Neural progenitor cell (in vitro differentiated cells): ENCODE results near the gene ZC3H12D. TPM values are rescaled to one million over a fixed set of nuclear protein-coding genes. Genes with fewer than 3 reads are reported as not detected.
"Not testable (repeated sequence)": the region's sequence is repeated elsewhere in the genome, so short reads cannot be mapped to it uniquely, and the experiment has no call there.

ENCODE experiments used
- DNase-seq: peaks from one replicate; pipeline ENCODE4 v3.0.0-alpha.2; 2016; ENCODE audit warnings: low spot score
- H2AFZ ChIP-seq: fragments of 200-600 bp; sonication (generic); replicated peaks from 2 replicates; pipeline ENCODE4 v1.6.1; 2016; ENCODE audit warnings: antibody characterized with exemption
- H3F3A ChIP-seq: fragments of 200-600 bp; sonication (generic); 2 replicates; pipeline ENCODE4 v1.6.1; 2016; ENCODE audit warnings: antibody characterized with exemption, low read depth
- H3K27ac ChIP-seq: fragments of 200-600 bp; sonication (generic); 2 replicates; pipeline ENCODE4 v1.5.1; 2016; ENCODE audit warnings: mild to moderate bottlenecking
- H3K27me3 ChIP-seq: fragments of 200-600 bp; sonication (generic); 2 replicates; pipeline ENCODE4 v1.6.1; 2016; ENCODE audit warnings: mild to moderate bottlenecking, moderate library complexity
- H3K36me3 ChIP-seq: fragments of 200-600 bp; sonication (generic); 2 replicates; pipeline ENCODE4 v1.5.1; 2016
- H3K4me1 ChIP-seq: fragments of 200-600 bp; sonication (generic); 2 replicates; pipeline ENCODE4 v1.6.1; 2016; ENCODE audit warnings: mixed run types
- H3K4me2 ChIP-seq: fragments of 200-600 bp; sonication (generic); 2 replicates; pipeline ENCODE4 v1.6.1; 2016
- H3K4me3 ChIP-seq: fragments of 200-600 bp; sonication (generic); 2 replicates; pipeline ENCODE4 v1.5.1; 2016
- H3K79me2 ChIP-seq: fragments of 200-600 bp; sonication (generic); 2 replicates; pipeline ENCODE4 v1.6.1; 2016; ENCODE audit warnings: low read depth
- H3K9ac ChIP-seq: fragments of 200-600 bp; sonication (generic); 2 replicates; pipeline ENCODE4 v1.6.1; 2016
- H3K9me3 ChIP-seq: fragments of 200-600 bp; sonication (generic); 2 replicates; pipeline ENCODE4 v1.5.1; 2016; ENCODE audit warnings: low read depth
- H4K20me1 ChIP-seq: fragments of 200-600 bp; sonication (generic); 2 replicates; pipeline ENCODE4 v1.6.1; 2016; ENCODE audit warnings: low read depth
- H3K27ac Mint-ChIP-seq: 3 replicates; pipeline ENCODE4 v1.8.0; 2021; ENCODE audit warnings: mixed read lengths
- H3K27me3 Mint-ChIP-seq: 2 replicates; pipeline ENCODE4 v1.8.0; 2022; ENCODE audit warnings: low read depth, mild to moderate bottlenecking, inconsistent platforms, moderate library complexity, mixed read lengths; ENCODE audit not compliant: insufficient read depth
- H3K36me3 Mint-ChIP-seq: 3 replicates; pipeline ENCODE4 v1.8.0; 2021; ENCODE audit warnings: mixed read lengths
- H3K4me1 Mint-ChIP-seq: 3 replicates; pipeline ENCODE4 v1.8.0; 2021; ENCODE audit warnings: mixed read lengths
- H3K4me3 Mint-ChIP-seq: 3 replicates; pipeline ENCODE4 v1.8.0; 2021; ENCODE audit warnings: mild to moderate bottlenecking, moderate library complexity, mixed read lengths
- H3K9me3 Mint-ChIP-seq: 3 replicates; pipeline ENCODE4 v1.8.0; 2020; ENCODE audit warnings: mixed read lengths
- CTCF ChIP-seq: fragments of 200-600 bp; sonication (generic); IDR thresholded peaks from 2 replicates; pipeline ENCODE4 v1.5.1; 2017; ENCODE audit warnings: antibody characterized with exemption, mild to moderate bottlenecking
- EZH2 ChIP-seq: fragments of 200-600 bp; sonication (generic); IDR thresholded peaks from 2 replicates; pipeline ENCODE4 v1.6.1; 2017; ENCODE audit warnings: antibody characterized with exemption, mild to moderate bottlenecking, moderate library complexity
- EZH2phosphoT487 ChIP-seq: fragments of 200-600 bp; sonication (generic); IDR thresholded peaks from 2 replicates; pipeline ENCODE4 v1.6.1; 2017; ENCODE audit warnings: antibody characterized with exemption
- total RNA-seq: library from RNA; depleted of rRNA; stranded (reverse); fragments of >200 nt; gene quantifications from 2 replicates; pipeline ENCODE4 v1.2.3, GENCODE V29; 2015; ENCODE audit warnings: low replicate concordance

ZC3H12D gene
- total RNA-seq, 1 donor from 2014 or later: not detected

GRCh38 chr6:149461670-149462069 lies 23.1 kb downstream of the ZC3H12D start:
- Histone ChIP-seq H3K4me3 (no peak overlapping the region), H3K9ac (no peak overlapping the region), H3K27me3 (no peaks in the 10 kb centered on the region), H3K4me2 (no peak overlapping the region), H3K27ac (no peak overlapping the region), H4K20me1 (no peaks in the 10 kb centered on the region), H3K4me1 (no peaks in the 10 kb centered on the region), H3F3A (no peaks in the 10 kb centered on the region), H2AFZ (no peak overlapping the region), H3K9me3 (no peaks in the 10 kb centered on the region), H3K36me3 (no peaks in the 10 kb centered on the region), H3K79me2 (no peaks in the 10 kb centered on the region)
- H3K9me3 Mint-ChIP-seq: no peaks in the 10 kb centered on the region
- no peak for DNase-seq
- no peak overlapping the region for H3K4me3 Mint-ChIP-seq
- H3K36me3 Mint-ChIP-seq: no peaks in the 10 kb centered on the region
- H3K27ac Mint-ChIP-seq: no peak overlapping the region
- peaks cover 2% of the 10 kb centered on the region for H3K27me3 Mint-ChIP-seq
- H3K4me1 Mint-ChIP-seq: no peaks in the 10 kb centered on the region
- TF ChIP-seq EZH2 (no peak), CTCF (no peak), EZH2phosphoT487 (no peak)

- H2AFZ ChIP-seq, H3K27ac ChIP-seq, H3K36me3 ChIP-seq, H3K27ac Mint-ChIP-seq, H3F3A ChIP-seq, H3K36me3 Mint-ChIP-seq, H4K20me1 ChIP-seq, H3K4me1 Mint-ChIP-seq, H3K27me3 Mint-ChIP-seq, H3K4me1 ChIP-seq, H3K9me3 ChIP-seq, H3K79me2 ChIP-seq, H3K4me3 ChIP-seq, H3K9me3 Mint-ChIP-seq, DNase-seq, H3K9ac ChIP-seq, H3K27me3 ChIP-seq, H3K4me3 Mint-ChIP-seq, H3K4me2 ChIP-seq: not testable (repeated sequence)
Measured at GRCh38 chr6:149460249-149460648, 24.6 kb downstream of the ZC3H12D start.

- DNase-seq: no peak
- Histone ChIP-seq H3K9ac (no peak overlapping the region), H3K27me3 (no peaks in the 10 kb centered on the region), H3K27ac (no peak overlapping the region), H2AFZ (no peak overlapping the region), H3K9me3 (no peaks in the 10 kb centered on the region), H3K4me3 (no peak overlapping the region), H3K4me2 (no peak overlapping the region), H3K4me1 (no peaks in the 10 kb centered on the region), H4K20me1 (no peaks in the 10 kb centered on the region), H3K36me3 (no peaks in the 10 kb centered on the region), H3F3A (no peaks in the 10 kb centered on the region), H3K79me2 (no peaks in the 10 kb centered on the region)
- TF ChIP-seq CTCF (no peak), EZH2 (no peak), EZH2phosphoT487 (no peak)
- Mint-ChIP-seq H3K27ac (no peak overlapping the region), H3K36me3 (no peaks in the 10 kb centered on the region), H3K27me3 (no peaks in the 10 kb centered on the region), H3K4me1 (peaks cover 5% of the 10 kb centered on the region), H3K9me3 (no peaks in the 10 kb centered on the region), H3K4me3 (no peak overlapping the region)
Measured at GRCh38 chr6:149459761-149460160, 25.1 kb downstream of the ZC3H12D start.

DNA sequence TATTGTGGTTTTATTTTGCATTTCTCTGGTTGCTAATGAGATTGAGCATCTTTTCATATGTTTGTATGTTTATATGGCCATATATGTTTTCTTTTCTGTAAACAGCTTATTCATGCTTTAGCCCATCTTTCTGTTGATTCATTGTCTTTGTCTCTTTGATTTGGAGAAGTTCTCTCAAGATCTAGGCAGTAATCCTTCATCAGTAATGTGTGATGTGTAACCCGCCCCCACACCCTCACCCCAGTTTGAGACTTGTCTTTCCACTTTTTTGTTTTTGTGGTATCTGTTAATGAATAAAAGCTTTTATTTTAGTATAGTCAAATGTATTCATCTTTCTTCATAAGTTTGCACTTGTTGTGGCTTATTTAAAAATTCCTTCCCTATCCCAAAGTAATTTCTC lies 26.0 kb downstream of the ZC3H12D start:
- Histone ChIP-seq H3K9me3 (no peaks in the 10 kb centered on the region), H4K20me1 (no peaks in the 10 kb centered on the region), H3K27ac (no peak overlapping the region), H2AFZ (no peak overlapping the region), H3K9ac (no peak overlapping the region), H3K79me2 (no peaks in the 10 kb centered on the region), H3F3A (no peaks in the 10 kb centered on the region), H3K4me1 (no peaks in the 10 kb centered on the region), H3K4me2 (no peak overlapping the region), H3K36me3 (no peaks in the 10 kb centered on the region), H3K4me3 (no peak overlapping the region), H3K27me3 (peaks cover 8% of the 10 kb centered on the region)
- DNase-seq: no peak
- peaks cover 5% of the 10 kb centered on the region for H3K4me1 Mint-ChIP-seq
- no peaks in the 10 kb centered on the region for H3K9me3 Mint-ChIP-seq
- H3K27me3 Mint-ChIP-seq: no peaks in the 10 kb centered on the region
- H3K4me3 Mint-ChIP-seq: no peak overlapping the region
- TF ChIP-seq EZH2phosphoT487: no peak
- no peak for TF ChIP-seq CTCF
- no peak for TF ChIP-seq EZH2
- H3K27ac Mint-ChIP-seq: no peak overlapping the region
- H3K36me3 Mint-ChIP-seq: no peaks in the 10 kb centered on the region
